Endothelial cell of umbilical vein (primary cell): ENCODE measurements around the gene FAM184B. TPM values are rescaled to one million over a fixed set of nuclear protein-coding genes. Genes with fewer than 3 reads are reported as not detected.

Experiments
- BruUV-seq: library from RNA; stranded (reverse); fragments of 400-500 nt; replicated peaks from 2 replicates; lab custom pipeline; 2021; lab: Mats Ljungman, UMichigan
- CTCF ChIA-PET: fragments of 300-600, 350-600 bp; sonication (Branson Sonifier 250); formaldehyde crosslinking; loops from one replicate; lab custom pipeline; 2021; ENCODE audit warnings: antibody characterized with exemption, inconsistent platforms; lab: Charles Lee
- POLR2A ChIA-PET: fragments of 300-600, 350-600 bp; sonication (Branson Sonifier 250); formaldehyde crosslinking; loops from one replicate; lab custom pipeline; 2021; ENCODE audit warnings: antibody characterized with exemption, inconsistent platforms; lab: Charles Lee
- DNase-seq: peaks from one replicate; pipeline ENCODE4 v3.0.0-alpha.2; 2011; ENCODE audit warnings: low read depth, low spot score
- FAIRE-seq: peaks from 2 replicates; lab custom pipeline; 2011; peaks lifted over from hg19 to GRCh38; lab: Jason Lieb, UNC
- H2AFZ ChIP-seq: 2 replicates; pipeline ENCODE4 v1.6.0; 2012; ENCODE audit warnings: low read depth, low read length, control low read depth, inconsistent platforms
- H3K27ac ChIP-seq: 2 replicates; pipeline ENCODE4 v1.5.1; 2011; ENCODE audit warnings: low read depth, mild to moderate bottlenecking, control low read depth, low read length, moderate library complexity; ENCODE audit not compliant: insufficient read depth
- H3K27me3 ChIP-seq, 2 experiments: 2 replicates each; pipeline versions ENCODE4 v1.6.0 to v1.6.1; 2011; ENCODE audit warnings: low read length in 2 of 2, mixed read lengths in 1 of 2; ENCODE audit not compliant: control insufficient read depth in 2 of 2, insufficient read depth in 2 of 2
- H3K36me3 ChIP-seq, 2 experiments: 2 replicates in 1 of 2; 3 replicates in 1 of 2; pipeline ENCODE4 v1.5.1; 2011; ENCODE audit warnings: low read length in 2 of 2, mild to moderate bottlenecking in 1 of 2, moderate library complexity in 1 of 2; ENCODE audit not compliant: control insufficient read depth in 2 of 2, insufficient read depth in 2 of 2; ENCODE audit errors: extremely low read depth in 1 of 2
- H3K4me1 ChIP-seq: 3 replicates; pipeline ENCODE4 v1.5.1; 2011; ENCODE audit warnings: mild to moderate bottlenecking, low read length; ENCODE audit not compliant: control insufficient read depth, insufficient read depth; ENCODE audit errors: extremely low read depth
- H3K4me2 ChIP-seq: 2 replicates; pipeline ENCODE4 v1.6.1; 2011; ENCODE audit warnings: low read length, control low read depth, mixed read lengths; ENCODE audit not compliant: insufficient read depth
- H3K4me3 ChIP-seq, 3 experiments: fragments of 200-600 bp in 1 of 3; sonication (generic), shearing (Covaris generic) in 1 of 3; replicated peaks in 1 of 3; 2 replicates each; pipeline ENCODE4 v1.5.1; 2011 to 2016; ENCODE audit warnings: control low read depth in 3 of 3, low read length in 3 of 3, mild to moderate bottlenecking in 2 of 3, inconsistent platforms in 1 of 3, low read depth in 1 of 3, moderate library complexity in 1 of 3; ENCODE audit not compliant: insufficient read depth in 1 of 3
- H3K79me2 ChIP-seq: 2 replicates; pipeline ENCODE4 v1.6.0; 2012; ENCODE audit warnings: low read length, inconsistent platforms; ENCODE audit not compliant: control insufficient read depth, insufficient read depth
- H3K9ac ChIP-seq: replicated peaks from 2 replicates; pipeline ENCODE3; 2011; ENCODE audit warnings: low read length, control low read depth; ENCODE audit not compliant: insufficient read depth; ENCODE audit errors: extremely low read depth
- H3K9me1 ChIP-seq: replicated peaks from 3 replicates; pipeline ENCODE4 v1.6.0; 2011; ENCODE audit warnings: mild to moderate bottlenecking, low read length; ENCODE audit not compliant: control insufficient read depth, insufficient read depth; ENCODE audit errors: extremely low read depth
- H3K9me3 ChIP-seq: replicated peaks from 2 replicates; pipeline ENCODE4 v1.5.1; 2012; ENCODE audit warnings: low read length, inconsistent platforms; ENCODE audit not compliant: control insufficient read depth, insufficient read depth
- H4K20me1 ChIP-seq: replicated peaks from 2 replicates; pipeline ENCODE3; 2011; ENCODE audit warnings: mild to moderate bottlenecking, low read length; ENCODE audit not compliant: control insufficient read depth, insufficient read depth; ENCODE audit errors: extremely low read depth
- CTCF ChIP-seq, 2 donors: IDR thresholded peaks; 1 replicate in 1 of 2; 2 replicates in 1 of 2; pipeline ENCODE4 v1.5.1; 2011; ENCODE audit warnings: low read length in 2 of 2, mild to moderate bottlenecking in 2 of 2, moderate library complexity in 2 of 2, control low read depth in 1 of 2, inconsistent platforms in 1 of 2, low read depth in 1 of 2; ENCODE audit not compliant: insufficient read depth in 1 of 2; ENCODE audit errors: extremely low read depth in 1 of 2
- EZH2 ChIP-seq: IDR thresholded peaks from 2 replicates; pipeline ENCODE4 v1.6.1; 2012; ENCODE audit warnings: borderline replicate concordance, low read depth, mild to moderate bottlenecking, moderate library complexity, low read length, inconsistent platforms; ENCODE audit not compliant: severe bottlenecking
- FOS ChIP-seq: IDR thresholded peaks from 2 replicates; pipeline ENCODE4 v1.6.1; 2011; ENCODE audit warnings: mild to moderate bottlenecking, low read length, moderate library complexity, borderline replicate concordance; ENCODE audit not compliant: insufficient read depth
- GATA2 ChIP-seq: IDR thresholded peaks from 2 replicates; pipeline ENCODE4 v1.7.0; 2011; ENCODE audit warnings: low read depth, mild to moderate bottlenecking, moderate library complexity, mixed read lengths, low read length; ENCODE audit not compliant: insufficient read length, insufficient read depth
- JUN ChIP-seq: IDR thresholded peaks from 2 replicates; pipeline ENCODE4 v1.6.1; 2011; ENCODE audit warnings: borderline replicate concordance, low read depth; ENCODE audit not compliant: insufficient read length, insufficient read depth
- MAX ChIP-seq: IDR thresholded peaks from 2 replicates; pipeline ENCODE4 v1.6.1; 2011; ENCODE audit not compliant: insufficient read depth, insufficient read length
- MYC ChIP-seq: IDR thresholded peaks from one replicate; pipeline ENCODE4 v1.6.1; 2011; ENCODE audit warnings: mild to moderate bottlenecking, low read depth, low read length
- POLR2A ChIP-seq: IDR thresholded peaks from 2 replicates; pipeline ENCODE4 v1.6.1; 2012; ENCODE audit warnings: low read depth, mild to moderate bottlenecking, control low read depth, low read length
- POLR2AphosphoS5 ChIP-seq: IDR thresholded peaks from 2 replicates; pipeline ENCODE4 v1.6.1; 2012; ENCODE audit warnings: low read depth, mild to moderate bottlenecking, control low read depth, low read length, moderate library complexity; ENCODE audit not compliant: insufficient read depth
- dilution Hi-C: fragments of 300-500 bp; cut with MboI; formaldehyde crosslinking; loops from one replicate; pipeline ENCODE4 v1.15.0; 2019; ENCODE audit warnings: low sequenced_read_pairs; ENCODE audit not compliant: extremely low pct_ligation_motif_present
- intact Hi-C: fragments of 100-400 bp; cut with micrococcal nuclease; formaldehyde crosslinking; loops from one replicate; pipeline ENCODE4 v1.10.0; 2022
- polyA plus RNA-seq, 4 experiments: library from polyadenylated mRNA; depleted of rRNA in 3 of 4; stranded (reverse) in 3 of 4; unstranded in 1 of 4; fragments of >200 nt; gene quantifications; 2 replicates each; pipeline versions ENCODE4 v1.2.1 to v1.2.3, GENCODE V29; 2011 to 2012; ENCODE audit warnings: missing spikeins in 1 of 4
- total RNA-seq: library from RNA; stranded (reverse); gene quantifications from 2 replicates; pipeline ENCODE4 v1.2.3, GENCODE V29; 2021

The FAM184B gene
- total and polyA plus RNA-seq, 2 donors (not counting 3 experiments of a cell fraction or from before 2014, with no cell fraction given) = not detected

- dilution Hi-C loops = no loop called here
- no TSS peak for BruUV-seq
- intact Hi-C loops = no loop called here
- Histone ChIP-seq H3K9ac (no peak overlapping the region), H3K79me2 (no peaks in the 10 kb centered on the region), H3K4me1 (peaks cover 3% of the 10 kb centered on the region), H3K9me3 (no peaks in the 10 kb centered on the region), H3K27me3 (peaks cover 27 to 39% of the 10 kb centered on the region in 2 experiments), H3K27ac (no peak overlapping the region), H2AFZ (no peak overlapping the region), H3K4me3 (no peak overlapping the region), H4K20me1 (no peaks in the 10 kb centered on the region), H3K36me3 (no peaks in the 10 kb centered on the region), H3K4me2 (no peak overlapping the region), H3K9me1 (no peaks in the 10 kb centered on the region)
- ChIA-PET CTCF (no interaction called here), POLR2A (no interaction called here)
- no peak for FAIRE-seq
- TF ChIP-seq MYC (no peak), POLR2A (no peak), MAX (no peak), FOS (no peak), CTCF (IDR thresholded peaks at IDR 0.05; ENCODE audit: extremely low read depth in 1 of 2, insufficient read depth in 1 of 2, low read depth in 1 of 2, low read length in 2 of 2) (no peak), GATA2 (no peak), JUN (no peak), EZH2 (no peak), POLR2AphosphoS5 (no peak)
- DNase-seq = no peak
Observed at GRCh38 chr4:17778431-17778830, 3.0 kb downstream of the FAM184B start.
